Measurements from ENCODE around the gene RNF43. TPM values are rescaled to one million over a fixed set of nuclear protein-coding genes. Genes with fewer than 3 reads are reported as not detected.

The RNF43 gene
- total RNA-seq, 1 donor from 2014 or later, result 1.7 TPM

DNA sequence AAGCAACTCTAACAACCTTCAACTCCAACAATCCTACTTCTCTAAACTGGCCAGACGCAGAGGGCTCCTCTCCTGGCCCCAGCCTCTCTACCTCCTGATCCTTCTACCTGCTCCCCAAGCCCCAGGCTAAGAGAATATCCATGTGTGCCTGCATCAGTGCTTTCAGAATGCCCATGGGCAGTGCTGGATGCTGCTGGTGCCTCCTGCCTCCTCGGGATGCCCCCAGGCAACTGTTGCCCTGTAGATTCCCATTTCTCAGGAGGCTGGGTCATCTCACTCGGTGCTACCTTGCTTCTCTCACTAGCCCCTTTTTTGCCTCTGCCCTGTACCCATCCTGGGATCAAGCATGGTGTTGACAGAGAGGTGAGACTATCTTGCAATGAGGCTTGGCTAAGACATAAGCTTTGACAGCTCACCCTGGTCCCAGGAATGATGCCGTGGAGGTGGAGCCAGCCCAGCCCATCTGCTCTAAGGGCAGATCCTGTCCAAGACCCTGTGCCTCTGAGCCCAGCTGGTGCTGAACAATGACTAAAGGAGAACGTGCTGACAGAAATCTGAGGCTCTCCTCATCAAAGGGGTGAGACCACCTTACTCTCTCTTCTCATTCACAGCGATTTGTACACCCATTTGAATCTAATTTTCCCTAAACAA, 45.9 kb downstream of the RNF43 start:
- DNase-seq (ENCODE audit: low read depth), result no peak
- TF ChIP-seq, protein P1, sequence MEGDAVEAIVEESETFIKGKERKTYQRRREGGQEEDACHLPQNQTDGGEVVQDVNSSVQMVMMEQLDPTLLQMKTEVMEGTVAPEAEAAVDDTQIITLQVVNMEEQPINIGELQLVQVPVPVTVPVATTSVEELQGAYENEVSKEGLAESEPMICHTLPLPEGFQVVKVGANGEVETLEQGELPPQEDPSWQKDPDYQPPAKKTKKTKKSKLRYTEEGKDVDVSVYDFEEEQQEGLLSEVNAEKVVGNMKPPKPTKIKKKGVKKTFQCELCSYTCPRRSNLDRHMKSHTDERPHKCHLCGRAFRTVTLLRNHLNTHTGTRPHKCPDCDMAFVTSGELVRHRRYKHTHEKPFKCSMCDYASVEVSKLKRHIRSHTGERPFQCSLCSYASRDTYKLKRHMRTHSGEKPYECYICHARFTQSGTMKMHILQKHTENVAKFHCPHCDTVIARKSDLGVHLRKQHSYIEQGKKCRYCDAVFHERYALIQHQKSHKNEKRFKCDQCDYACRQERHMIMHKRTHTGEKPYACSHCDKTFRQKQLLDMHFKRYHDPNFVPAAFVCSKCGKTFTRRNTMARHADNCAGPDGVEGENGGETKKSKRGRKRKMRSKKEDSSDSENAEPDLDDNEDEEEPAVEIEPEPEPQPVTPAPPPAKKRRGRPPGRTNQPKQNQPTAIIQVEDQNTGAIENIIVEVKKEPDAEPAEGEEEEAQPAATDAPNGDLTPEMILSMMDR (conservative IDR thresholded peaks at IDR 0.05; ENCODE audit: low read depth, low read length), result no peak
- no peak overlapping the region for H3K4me3 ChIP-seq (ENCODE audit: low read depth, low read length)

DNA sequence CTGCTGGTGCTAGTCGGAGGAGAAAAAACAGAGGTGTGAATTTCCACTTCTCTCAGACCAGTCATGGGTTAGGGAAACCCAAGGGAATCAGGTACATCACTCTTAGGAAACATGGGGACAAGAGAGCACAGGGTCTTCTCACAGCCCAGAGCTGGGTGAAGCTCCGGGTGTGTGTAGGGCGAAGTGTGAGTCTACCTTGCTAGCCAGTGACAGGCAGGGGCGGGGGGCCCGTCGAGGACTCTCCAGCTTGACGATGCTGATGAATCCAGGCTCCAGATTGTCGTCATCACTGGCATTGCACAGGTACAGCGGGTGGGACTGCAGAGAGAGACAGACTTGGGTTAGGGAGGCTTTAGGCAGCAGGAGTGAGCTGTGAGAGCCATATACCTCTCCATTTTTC, 46.6 kb downstream of the RNF43 start:
- no peak for DNase-seq (ENCODE audit: low read depth)
- no peak overlapping the region for H3K4me3 ChIP-seq (ENCODE audit: low read depth, low read length)
- TF ChIP-seq, protein P1 (conservative IDR thresholded peaks at IDR 0.05; ENCODE audit: low read depth, low read length), result no peak

DNA sequence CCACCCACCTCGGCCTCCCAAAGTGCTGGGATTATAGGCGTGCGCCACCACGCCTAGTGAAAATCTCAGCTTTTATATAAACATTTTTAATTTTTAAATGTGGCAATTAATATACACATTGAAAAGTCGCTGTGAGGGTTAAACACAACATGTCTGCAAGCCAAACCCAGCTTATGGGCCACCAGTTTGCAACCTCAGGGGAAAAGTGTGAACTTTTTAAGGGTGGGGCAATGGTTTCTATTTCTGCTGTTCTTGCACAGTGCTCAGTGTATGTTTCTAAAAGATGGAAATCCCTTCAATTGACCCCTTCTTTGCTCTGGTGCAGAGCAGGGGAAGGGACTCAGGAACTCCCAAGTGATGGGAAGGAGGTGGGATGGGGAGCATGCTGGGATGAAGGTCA, 47.0 kb downstream of the RNF43 start:
- H3K4me3 ChIP-seq (ENCODE audit: low read depth, low read length), result no peak overlapping the region
- TF ChIP-seq, protein P1 (conservative IDR thresholded peaks at IDR 0.05; ENCODE audit: low read depth, low read length), result no peak
- DNase-seq (ENCODE audit: low read depth), result no peak

DNA sequence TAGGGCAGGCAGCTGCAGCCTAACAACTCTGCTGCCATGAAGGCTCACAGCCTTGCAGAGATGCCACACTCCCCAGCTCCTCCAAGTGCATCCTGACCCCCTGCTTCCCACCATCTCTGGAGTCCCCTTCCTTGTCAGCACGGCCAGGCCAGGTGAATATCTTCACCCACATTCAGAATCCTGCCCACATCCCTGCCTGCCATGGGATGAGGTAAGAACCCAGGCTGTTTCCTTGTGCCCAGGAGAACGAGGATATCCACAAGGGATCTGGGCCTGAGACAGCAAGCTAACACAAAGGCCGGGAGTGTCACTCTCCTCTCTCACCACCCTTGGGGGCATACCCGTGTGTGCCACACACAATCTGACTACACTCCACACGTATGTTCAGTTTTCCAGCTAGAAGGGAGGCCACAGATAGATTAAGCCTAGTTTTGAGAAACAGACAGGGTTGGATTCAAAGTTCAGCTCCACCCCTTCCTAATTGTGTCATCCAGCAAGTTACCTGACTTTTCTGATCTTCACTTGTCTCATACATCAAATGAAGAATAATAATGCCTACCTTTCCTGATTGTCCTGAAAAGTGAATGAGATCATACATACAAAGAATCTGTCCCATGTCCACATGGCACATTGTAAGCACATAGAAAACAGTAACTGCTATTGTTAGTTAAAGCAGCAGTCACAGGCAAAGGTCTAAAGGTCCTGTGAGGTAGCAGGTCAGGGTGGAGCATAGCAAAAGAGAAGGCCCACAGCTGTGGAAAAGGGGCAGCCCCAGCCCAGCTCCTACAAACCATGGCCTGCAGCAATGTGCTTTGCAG, 47.9 kb downstream of the RNF43 start:
- TF ChIP-seq, protein P1 (conservative IDR thresholded peaks at IDR 0.05; ENCODE audit: low read depth, low read length), result no peak
- H3K4me3 ChIP-seq (ENCODE audit: low read depth, low read length), result no peak overlapping the region
- DNase-seq (ENCODE audit: low read depth), result no peak

DNA sequence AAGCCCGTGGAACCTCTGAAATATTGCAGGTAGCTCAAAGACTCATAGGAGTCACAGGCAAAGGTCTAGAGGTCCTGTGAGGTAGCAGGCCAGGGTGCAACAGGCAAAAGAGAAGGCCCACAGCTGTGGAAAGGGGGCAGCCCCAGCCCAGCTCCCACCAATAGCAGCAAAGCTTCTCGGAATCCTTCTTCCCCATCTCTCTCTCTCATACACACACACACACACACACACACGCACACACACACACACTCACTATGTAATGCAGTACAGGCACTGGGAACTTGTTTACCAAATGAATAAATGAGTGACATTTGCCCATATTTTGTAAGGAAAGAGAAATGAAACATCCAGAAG, 48.5 kb downstream of the RNF43 start:
- TF ChIP-seq, protein P1 (conservative IDR thresholded peaks at IDR 0.05; ENCODE audit: low read depth, low read length), result no peak
- no peak overlapping the region for H3K4me3 ChIP-seq (ENCODE audit: low read depth, low read length)
- no peak for DNase-seq (ENCODE audit: low read depth)

Other genes with a start within 250 kb of the RNF43 start
- not detected in 2 replicates for gene EPX, start 224.8 kb downstream of the RNF43 start, total RNA-seq
- 10.9 and 16.1 TPM in 2 replicates for gene MKS1, start 198.3 kb downstream of the RNF43 start, total RNA-seq
- gene LPO, start 178.9 kb downstream of the RNF43 start, total RNA-seq, result not detected in 2 replicates
- gene MPO, start 136.6 kb downstream of the RNF43 start, total RNA-seq, result not detected in 2 replicates
- gene TSPOAP1, start 88.7 kb downstream of the RNF43 start, total RNA-seq, result 0.87 and 3.5 TPM in 2 replicates
- gene SUPT4H1, start 65.3 kb downstream of the RNF43 start, total RNA-seq, result 43.8 and 47.6 TPM in 2 replicates
- 0.22 and 0.29 TPM in 2 replicates for gene HSF5, start 70.9 kb upstream of the RNF43 start, total RNA-seq
- gene MTMR4, start 97.1 kb upstream of the RNF43 start, total RNA-seq, result 49.9 and 73.1 TPM in 2 replicates

All from epithelial cell of proximal tubule (primary cell).